Endothelial cell of umbilical vein (primary cell): ENCODE measurements around the gene PGGHG.

Experiments
- CTCF ChIP-seq, 2 donors: IDR thresholded peaks; 1 replicate in 1 of 2; 2 replicates in 1 of 2; pipeline ENCODE4 v1.5.1; 2011; ENCODE audit warnings: low read length in 2 of 2, mild to moderate bottlenecking in 2 of 2, moderate library complexity in 2 of 2, control low read depth in 1 of 2, inconsistent platforms in 1 of 2, low read depth in 1 of 2; ENCODE audit not compliant: insufficient read depth in 1 of 2; ENCODE audit errors: extremely low read depth in 1 of 2
- EZH2 ChIP-seq: IDR thresholded peaks from 2 replicates; pipeline ENCODE4 v1.6.1; 2012; ENCODE audit warnings: borderline replicate concordance, low read depth, mild to moderate bottlenecking, moderate library complexity, low read length, inconsistent platforms; ENCODE audit not compliant: severe bottlenecking
- POLR2A ChIP-seq: IDR thresholded peaks from 2 replicates; pipeline ENCODE4 v1.6.1; 2012; ENCODE audit warnings: low read depth, mild to moderate bottlenecking, control low read depth, low read length
- POLR2AphosphoS5 ChIP-seq: IDR thresholded peaks from 2 replicates; pipeline ENCODE4 v1.6.1; 2012; ENCODE audit warnings: low read depth, mild to moderate bottlenecking, control low read depth, low read length, moderate library complexity; ENCODE audit not compliant: insufficient read depth

DNA sequence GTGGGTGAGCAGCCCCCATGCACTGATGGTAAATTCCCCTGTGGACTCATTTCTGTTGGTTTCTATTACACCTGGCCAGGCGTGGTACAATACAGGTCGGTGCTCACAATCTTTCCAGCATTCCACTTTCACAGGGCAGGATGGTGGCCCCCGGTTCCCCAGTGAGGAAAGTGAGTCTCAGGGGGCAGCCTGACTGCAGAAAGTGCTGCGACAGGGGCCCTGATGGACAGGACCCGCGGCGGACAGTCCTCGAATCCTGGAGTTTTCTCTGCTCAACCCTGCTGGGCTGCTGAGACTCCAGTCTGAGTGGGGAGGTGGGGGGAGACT lies 3.1 kb upstream of the PGGHG start:
- TF ChIP-seq CTCF (IDR thresholded peaks at IDR 0.05; ENCODE audit: extremely low read depth in 1 of 2, insufficient read depth in 1 of 2, low read depth in 1 of 2, low read length in 2 of 2), result no peak
- no peak for TF ChIP-seq POLR2AphosphoS5
- no peak for TF ChIP-seq POLR2A
- TF ChIP-seq EZH2, result no peak
